IMR-90 (cell line): Measurements from ENCODE around the gene APCDD1. TPM values are rescaled to one million over a fixed set of nuclear protein-coding genes. Genes with fewer than 3 reads are reported as not detected.
"Not testable (repeated sequence)": the region's sequence is repeated elsewhere in the genome, so short reads cannot be mapped to it uniquely, and the experiment has no call there.

Source experiments
- ATAC-seq: fragments of 200-7000 bp; cut with Tn5 transposase; 2 replicates; pipeline ENCODE4 v1.9.1; 2020; ENCODE audit warnings: low read depth, mild to moderate bottlenecking, moderate library complexity
- BruUV-seq: library from RNA; stranded (reverse); fragments of 400-500 nt; replicated peaks from 2 replicates; lab custom pipeline; 2021; lab: Mats Ljungman, UMichigan
- CTCF ChIA-PET: fragments of 300-600 bp; formaldehyde crosslinking; extraction: SDS; loops from one replicate; lab custom pipeline; 2021; ENCODE audit warnings: antibody characterized with exemption; lab: Yijun Ruan, JAX
- POLR2A ChIA-PET: fragments of 300-600 bp; sonication (Branson Sonifier 250); formaldehyde crosslinking; loops from one replicate; lab custom pipeline; 2022; ENCODE audit warnings: antibody characterized with exemption; ENCODE audit not compliant: unreplicated experiment; lab: Charles Lee
- DNase-seq: peaks from one replicate; pipeline ENCODE4 v3.0.0; 2013
- H2AFZ ChIP-seq: replicated peaks from 2 replicates; pipeline ENCODE3; 2013; ENCODE audit warnings: low read length, mild to moderate bottlenecking; ENCODE audit not compliant: poor library complexity
- H2AK5ac ChIP-seq: 2 replicates; pipeline ENCODE4 v1.6.1; 2013; ENCODE audit warnings: low read depth, low read length, inconsistent platforms
- H2AK9ac ChIP-seq: replicated peaks from 2 replicates; pipeline ENCODE3; 2013; ENCODE audit warnings: mild to moderate bottlenecking, low read depth, low read length, moderate library complexity; ENCODE audit not compliant: poor library complexity
- H2BK120ac ChIP-seq: 2 replicates; pipeline ENCODE4 v1.6.1; 2013; ENCODE audit warnings: low read depth, low read length, inconsistent platforms
- H2BK15ac ChIP-seq: 3 replicates; pipeline ENCODE4 v1.6.1; 2013; ENCODE audit warnings: low read depth, low read length, inconsistent platforms
- H2BK20ac ChIP-seq: 2 replicates; pipeline ENCODE4 v1.6.1; 2013; ENCODE audit warnings: low read depth, mild to moderate bottlenecking, inconsistent platforms, low read length, moderate library complexity
- H2BK5ac ChIP-seq: 2 replicates; pipeline ENCODE4 v1.6.1; 2013; ENCODE audit warnings: mild to moderate bottlenecking, low read depth, low read length, inconsistent platforms; ENCODE audit not compliant: poor library complexity, severe bottlenecking
- H3K14ac ChIP-seq: replicated peaks from 2 replicates; pipeline ENCODE4 v1.6.1; 2013; ENCODE audit warnings: low read depth, low read length, inconsistent platforms
- H3K18ac ChIP-seq: 2 replicates; pipeline ENCODE4 v1.6.1; 2013; ENCODE audit warnings: low read depth, low read length, control low read depth
- H3K23ac ChIP-seq: 2 replicates; pipeline ENCODE4 v1.6.1; 2013; ENCODE audit warnings: low read depth, low read length, inconsistent platforms
- H3K27ac ChIP-seq: 2 replicates; pipeline ENCODE4 v1.5.1; 2013; ENCODE audit warnings: mild to moderate bottlenecking, control low read depth, low read length; ENCODE audit not compliant: insufficient read depth
- H3K27me3 ChIP-seq: 2 replicates; pipeline ENCODE4 v1.6.1; 2013; ENCODE audit warnings: low read length; ENCODE audit not compliant: control insufficient read depth, insufficient read depth
- H3K36me3 ChIP-seq: 2 replicates; pipeline ENCODE4 v1.6.1; 2013; ENCODE audit warnings: low read length, mixed read lengths; ENCODE audit not compliant: control insufficient read depth, insufficient read depth
- H3K4ac ChIP-seq: 2 replicates; pipeline ENCODE4 v1.6.1; 2013; ENCODE audit warnings: low read depth, low read length, inconsistent platforms
- H3K4me1 ChIP-seq: 2 replicates; pipeline ENCODE4 v1.6.1; 2013; ENCODE audit warnings: low read length, mixed read lengths; ENCODE audit not compliant: control insufficient read depth, insufficient read depth
- H3K4me2 ChIP-seq: 2 replicates; pipeline ENCODE4 v1.6.1; 2013; ENCODE audit warnings: low read depth, mild to moderate bottlenecking, control low read depth, low read length, moderate library complexity
- H3K4me3 ChIP-seq: 2 replicates; pipeline ENCODE4 v1.5.1; 2013; ENCODE audit warnings: low read depth, mild to moderate bottlenecking, control low read depth, low read length, moderate library complexity; ENCODE audit not compliant: insufficient read depth
- H3K56ac ChIP-seq: 2 replicates; pipeline ENCODE4 v1.6.1; 2013; ENCODE audit warnings: low read length, inconsistent platforms; ENCODE audit not compliant: insufficient read depth; ENCODE audit errors: extremely low read depth
- H3K79me1 ChIP-seq, 2 experiments: 2 replicates each; pipeline ENCODE4 v1.6.1; 2013; ENCODE audit warnings: low read length in 2 of 2, inconsistent platforms in 1 of 2, low read depth in 1 of 2
- H3K9ac ChIP-seq: 2 replicates; pipeline ENCODE4 v1.6.1; 2013; ENCODE audit warnings: low read depth, low read length, control low read depth
- H3K9me1 ChIP-seq: 2 replicates; pipeline ENCODE4 v1.6.1; 2013; ENCODE audit warnings: low read length, inconsistent platforms; ENCODE audit not compliant: insufficient read depth
- H3K9me3 ChIP-seq: 2 replicates; pipeline ENCODE4 v1.6.1; 2013; ENCODE audit warnings: low read length; ENCODE audit not compliant: control insufficient read depth, insufficient read depth
- H4K20me1 ChIP-seq: 2 replicates; pipeline ENCODE4 v1.6.1; 2013; ENCODE audit warnings: low read length, inconsistent platforms; ENCODE audit not compliant: insufficient read depth
- H4K5ac ChIP-seq: 2 replicates; pipeline ENCODE4 v1.6.1; 2013; ENCODE audit warnings: mild to moderate bottlenecking, low read depth, low read length, control low read depth
- H4K8ac ChIP-seq, 2 experiments: 2 replicates each; pipeline ENCODE4 v1.6.1; 2013; ENCODE audit warnings: low read depth in 2 of 2, low read length in 2 of 2, control low read depth in 1 of 2, inconsistent platforms in 1 of 2
- H4K91ac ChIP-seq: 2 replicates; pipeline ENCODE4 v1.6.1; 2013; ENCODE audit warnings: low read depth, low read length, inconsistent platforms; ENCODE audit not compliant: insufficient read depth
- WGBS, 2 experiments: methylation state at CpG; one replicate each; pipeline versions ENCODE4 v1.1.5 to v1.1.7; 2013; ENCODE audit warnings: missing lambda C conversion rate in 2 of 2; ENCODE audit not compliant: insufficient read length in 1 of 2; ENCODE audit errors: extremely low coverage in 2 of 2; 5-methylcytosine and 5-hydroxymethylcytosine counted together
- dilution Hi-C: fragments of 300-500 bp; cut with HindIII; formaldehyde crosslinking; loops from one replicate; pipeline ENCODE4 v1.14.3; 2018; ENCODE audit warnings: low sequenced_read_pairs; ENCODE audit not compliant: unreplicated experiment
- in situ Hi-C: fragments of 300-500 bp; cut with MboI; formaldehyde crosslinking; loops from 3 replicates; pipeline ENCODE4 v1.14.3; 2019; ENCODE audit warnings: low sequenced_read_pairs, inconsistent platforms, mixed read lengths
- intact Hi-C: fragments of 100-400 bp; cut with micrococcal nuclease; formaldehyde crosslinking; loops from 2 replicates; pipeline ENCODE4 v1.10.0; 2022
- polyA plus RNA-seq, 3 experiments: library from polyadenylated mRNA; depleted of rRNA; stranded (reverse); fragments of >200 nt; gene quantifications; 2 replicates each; pipeline ENCODE4 v1.2.3, GENCODE V29; 2012; ENCODE audit warnings: low replicate concordance in 1 of 3
- total RNA-seq: library from RNA; depleted of rRNA; stranded (reverse); fragments of >200 nt; gene quantifications from 2 replicates; pipeline ENCODE4 v1.2.3, GENCODE V29; 2012

The APCDD1 gene
- total and polyA plus RNA-seq, 2 of the 4 experiments (the other 2 are of a cell fraction): 1.1 to 2.2 TPM

DNA sequence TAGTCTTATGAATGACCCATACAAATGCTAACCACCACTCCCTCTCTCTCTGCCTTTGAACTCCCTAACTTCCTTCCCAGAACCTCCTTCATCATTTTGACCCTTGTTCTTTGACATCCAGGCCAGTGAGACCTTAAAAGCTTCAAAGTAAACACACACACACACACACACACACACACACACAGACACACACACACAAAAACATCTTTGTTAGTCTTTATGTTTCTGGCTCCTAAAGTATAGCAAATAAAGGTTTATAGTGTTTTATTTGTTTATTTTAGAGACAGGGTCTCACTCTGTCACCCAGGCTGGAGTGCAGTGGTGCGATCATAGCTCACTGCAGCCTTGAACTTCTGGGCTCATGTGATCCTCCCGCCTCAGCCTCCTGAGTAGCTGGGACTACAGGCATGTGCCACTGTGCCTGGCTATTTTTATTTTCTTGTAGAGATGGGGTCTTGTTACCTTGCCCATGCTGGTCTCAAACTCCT, 9.8 kb downstream of the APCDD1 start:
- H3K56ac ChIP-seq, H4K8ac ChIP-seq, H2AK5ac ChIP-seq, H2AK9ac ChIP-seq, in situ Hi-C loops, dilution Hi-C loops, H2BK20ac ChIP-seq, H3K9me1 ChIP-seq, H2BK120ac ChIP-seq, DNase-seq, H3K36me3 ChIP-seq, H3K27me3 ChIP-seq, H3K4me2 ChIP-seq, H3K27ac ChIP-seq, POLR2A ChIA-PET, H3K4ac ChIP-seq, H3K9ac ChIP-seq, H3K14ac ChIP-seq, CTCF ChIA-PET, H3K79me1 ChIP-seq, ATAC-seq, H3K4me1 ChIP-seq, H3K18ac ChIP-seq, H4K91ac ChIP-seq, H2AFZ ChIP-seq, H4K20me1 ChIP-seq, BruUV-seq, H3K9me3 ChIP-seq, H4K5ac ChIP-seq, H3K23ac ChIP-seq, H2BK15ac ChIP-seq, H2BK5ac ChIP-seq, H3K4me3 ChIP-seq, intact Hi-C loops: not testable (repeated sequence)
- 83% methylated on average over 1 of the region's 2 CpGs; no CpG with 5 or more reads in 1 of the 2 experiments for WGBS, 2 experiments
